SKM-1 treated with dmso at 0.1 percent for 144 hours (cell line): ENCODE data around the gene RPL35A.
"Not testable (repeated sequence)": the region's sequence is repeated elsewhere in the genome, so short reads cannot be mapped to it uniquely, and the experiment has no call there.

ENCODE experiments used
- DNase-seq: peaks from one replicate; lab custom pipeline; 2025; ENCODE audit not compliant: unreplicated experiment; lab: John Stamatoyannopoulos, UW

RPL35A gene

GRCh38 chr3:197949778-197950676 lies at the start of gene RPL35A:
RPL35A (plus strand) TSS chr3:197950190; CDS start chr3:197950968, 778 bp downstream.
- peak; percentile 93 for DNase-seq

GRCh38 chr3:197901626-197902025 lies 48.4 kb upstream of the RPL35A start:
- no peak for DNase-seq

- peak; percentile 73 for DNase-seq
Measured at GRCh38 chr3:197906023-197906849, 43.8 kb upstream of the RPL35A start.

DNA sequence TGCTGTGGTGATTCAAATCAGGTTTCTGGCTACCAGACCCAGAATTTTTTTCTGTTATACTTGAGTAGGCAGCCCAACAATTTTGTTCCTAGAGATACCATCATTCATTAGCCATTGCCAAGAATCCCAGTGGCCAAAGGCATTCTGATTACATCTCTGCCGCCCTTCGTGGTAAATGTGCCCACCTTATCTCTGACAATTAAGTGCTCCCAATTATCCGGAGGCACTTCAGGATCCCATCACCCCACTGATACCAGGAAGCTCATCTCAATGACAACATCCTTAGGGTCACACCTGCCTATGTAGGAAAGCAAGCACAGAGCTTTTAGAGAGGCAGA lies 43.2 kb upstream of the RPL35A start:
- no peak for DNase-seq

GRCh38 chr3:197907196-197907595 lies 42.8 kb upstream of the RPL35A start:
- DNase-seq, result no peak

- DNase-seq, result not testable (repeated sequence)
Measured at GRCh38 chr3:197908550-197908949, 41.4 kb upstream of the RPL35A start.

DNA sequence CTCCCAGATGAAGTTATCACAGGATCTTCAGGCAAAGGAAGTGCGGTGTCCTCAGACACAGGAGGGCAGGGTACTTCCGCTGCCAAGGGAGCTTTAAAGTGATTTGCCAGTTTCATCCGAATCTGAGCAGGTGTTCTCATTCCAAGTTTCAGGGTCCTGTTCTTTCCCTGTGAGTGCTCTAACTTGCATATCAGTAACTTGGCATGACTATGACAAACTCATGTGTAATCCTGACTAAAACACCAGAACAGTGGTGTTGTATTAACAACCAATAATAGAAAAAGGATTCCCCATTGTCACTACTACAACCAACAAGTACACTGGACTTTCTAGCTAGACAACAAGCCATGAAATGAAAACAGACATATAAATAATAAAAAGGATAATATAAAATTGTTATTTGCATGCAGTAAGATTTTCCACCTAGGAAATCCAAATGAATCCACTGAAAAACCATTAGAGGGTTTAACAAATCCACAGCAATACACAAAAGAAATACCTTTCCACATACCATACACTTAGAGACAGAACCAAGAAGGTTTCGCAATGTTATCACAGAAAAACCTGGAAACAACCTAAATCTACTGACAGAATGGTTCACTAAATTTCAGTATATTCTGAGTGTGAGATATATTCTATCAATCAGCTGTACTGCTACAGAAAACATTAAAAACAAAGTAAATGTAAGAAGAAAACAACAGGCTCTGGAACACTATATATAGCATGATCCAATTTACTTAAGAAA lies 40.9 kb upstream of the RPL35A start:
- DNase-seq, result no peak

DNA sequence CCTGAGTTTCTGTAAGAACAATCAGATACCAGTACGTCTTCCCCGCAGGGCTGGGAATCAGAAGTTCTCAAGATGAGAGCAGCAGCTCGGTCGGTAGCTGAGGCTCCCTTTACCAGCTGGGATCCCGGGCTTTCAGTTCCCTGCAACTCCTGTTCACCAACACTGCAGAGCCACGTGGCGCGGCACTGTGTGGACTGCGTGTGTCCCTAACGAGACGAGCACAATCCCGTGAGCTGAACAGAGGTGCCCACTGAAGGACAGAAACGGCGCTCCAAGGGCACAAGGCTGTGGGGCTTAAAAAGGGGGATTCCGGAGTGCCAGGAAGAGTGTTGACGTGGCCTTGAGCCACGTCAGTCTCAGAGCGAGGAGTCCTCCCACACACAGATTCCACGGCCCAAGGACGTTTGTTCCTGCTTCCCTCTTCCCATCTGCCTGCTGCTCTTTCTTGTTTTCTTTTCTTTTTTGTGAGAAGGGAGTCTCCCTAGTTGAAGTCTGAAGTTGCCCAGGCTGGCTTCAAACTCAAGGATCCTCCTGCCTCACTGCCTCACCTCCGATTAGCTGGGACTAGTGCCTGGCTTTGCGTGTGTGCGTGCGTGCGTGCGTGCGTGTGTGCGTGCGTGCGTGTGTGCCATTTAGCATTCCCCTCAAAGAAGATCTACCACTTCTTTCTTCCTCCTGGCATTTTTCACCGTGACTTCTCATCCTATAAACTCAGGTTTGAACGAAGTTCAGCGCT lies 37.1 kb upstream of the RPL35A start:
- no peak for DNase-seq

GRCh38 chr3:197913641-197914380 lies 36.2 kb upstream of the RPL35A start:
- no peak for DNase-seq

GRCh38 chr3:197921429-197922275 lies 28.3 kb upstream of the RPL35A start:
- DNase-seq, result not testable (repeated sequence)

GRCh38 chr3:197926418-197926817 lies 23.6 kb upstream of the RPL35A start:
- no peak for DNase-seq

DNA sequence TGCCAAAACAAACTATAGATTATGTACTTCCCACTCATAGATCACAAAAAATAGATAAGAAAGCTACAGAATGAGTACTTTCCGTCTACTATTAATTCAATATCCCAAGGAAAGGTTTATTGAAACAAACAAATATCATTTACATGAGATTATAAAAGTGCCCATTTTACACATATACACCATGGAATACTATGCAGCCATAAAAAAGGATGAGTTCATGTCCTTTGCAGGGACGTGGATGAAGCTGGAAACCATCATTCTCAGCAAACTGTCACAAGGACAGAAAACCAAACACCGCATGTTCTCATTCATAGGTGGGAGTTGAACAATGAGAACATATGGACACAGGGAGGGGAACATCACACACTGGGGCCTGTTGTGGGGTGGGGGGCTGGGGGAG lies 22.4 kb upstream of the RPL35A start:
- DNase-seq, result not testable (repeated sequence)

DNA sequence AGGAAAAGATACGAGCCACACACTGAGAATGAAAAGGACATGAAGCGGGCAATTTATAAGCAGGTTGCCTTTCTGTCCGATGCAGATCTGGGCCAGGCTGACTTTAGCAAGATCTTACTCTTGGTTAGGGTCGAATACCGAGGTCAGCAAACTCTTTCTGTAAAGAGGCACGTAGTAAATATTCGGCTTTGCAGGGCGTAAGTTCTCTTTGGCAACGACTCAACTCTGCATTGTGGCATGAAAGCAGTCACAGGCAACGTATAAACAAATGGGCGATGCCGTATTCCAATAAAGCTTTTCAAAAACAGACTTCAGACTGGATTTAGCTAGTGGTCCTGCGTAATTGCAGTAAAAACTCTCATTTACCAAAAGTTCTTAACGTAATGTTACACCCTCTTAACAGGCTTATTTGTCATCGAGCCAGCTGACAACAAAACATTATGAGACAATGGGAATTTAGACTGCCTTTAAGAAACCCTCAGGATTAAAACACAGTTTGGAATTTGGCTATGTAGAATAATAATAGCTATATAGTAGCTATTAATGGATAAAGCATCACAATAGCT lies 13.1 kb upstream of the RPL35A start:
- DNase-seq, result no peak

- DNase-seq, result no peak
Measured at GRCh38 chr3:197940745-197941384, 9.1 kb upstream of the RPL35A start.

DNA sequence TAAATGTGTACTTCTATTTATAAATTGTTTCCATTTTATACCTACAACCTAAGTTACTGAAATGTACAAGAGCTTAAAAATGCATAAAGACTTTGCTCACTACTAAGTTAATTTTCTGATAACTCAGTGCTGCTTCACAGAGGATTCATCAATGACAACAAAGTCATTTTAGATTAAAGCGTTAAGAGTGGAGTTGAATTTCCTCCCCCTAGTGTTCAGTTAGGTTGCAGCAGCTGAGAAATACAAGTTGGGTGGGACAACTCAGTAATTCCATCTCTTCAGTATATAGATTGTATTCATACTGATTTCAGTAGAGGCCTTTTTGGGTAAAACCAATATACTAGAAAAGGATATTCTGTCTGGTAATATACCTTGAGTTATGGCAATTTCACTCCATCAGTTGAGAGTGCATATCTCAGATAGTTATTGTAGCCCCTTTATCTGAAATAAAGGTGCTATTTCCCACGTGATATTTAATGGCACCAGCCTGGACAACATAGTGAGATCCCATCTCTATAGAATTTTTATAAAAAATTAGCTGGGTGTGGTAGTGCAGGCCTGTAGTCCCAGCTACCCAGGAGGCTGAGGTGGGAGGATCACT lies 6.9 kb upstream of the RPL35A start:
- peak; percentile 38 for DNase-seq

DNA sequence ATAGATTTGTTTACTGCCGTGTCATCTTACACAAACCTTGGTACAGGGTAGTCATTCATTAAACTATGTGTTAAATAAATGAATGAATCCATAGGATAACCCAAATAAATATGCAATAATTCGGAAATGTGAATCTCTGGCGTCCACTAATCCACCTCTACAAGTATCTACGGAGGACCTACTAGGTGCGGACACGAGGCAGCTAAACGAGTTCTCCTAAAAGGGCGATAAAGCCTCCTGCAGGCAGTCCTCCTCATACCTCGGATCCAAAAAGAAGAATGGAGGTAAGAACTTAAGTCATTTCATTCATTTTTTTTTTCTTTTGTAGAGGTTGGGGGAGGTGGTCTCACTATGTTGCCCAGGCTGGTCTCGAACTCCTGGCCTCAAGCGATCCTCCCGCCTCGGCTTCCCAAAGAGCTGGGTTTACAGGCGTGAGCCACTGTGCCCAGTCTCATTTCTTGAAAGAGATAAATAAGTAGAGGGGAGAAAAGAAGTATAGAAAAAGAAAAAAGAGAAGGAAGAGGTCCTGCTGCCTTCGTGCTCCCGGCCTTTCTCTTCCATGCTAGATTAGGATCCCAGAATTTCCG lies 706 bp upstream of the RPL35A start:
- no peak for DNase-seq

- DNase-seq, result no peak
Measured at GRCh38 chr3:197950677-197951061, 679 bp downstream of the RPL35A start.
